Left hindlimb (tissue), 1 donor: ENCODE measurements around the gene GJD4.
A peak's percentile ranks its signal among the peaks of the same experiment; 100 is the strongest.

ENCODE experiments used
- DNase-seq: peaks from one replicate; pipeline ENCODE4 v3.0.0-alpha.2; 2018

The GJD4 gene

DNA sequence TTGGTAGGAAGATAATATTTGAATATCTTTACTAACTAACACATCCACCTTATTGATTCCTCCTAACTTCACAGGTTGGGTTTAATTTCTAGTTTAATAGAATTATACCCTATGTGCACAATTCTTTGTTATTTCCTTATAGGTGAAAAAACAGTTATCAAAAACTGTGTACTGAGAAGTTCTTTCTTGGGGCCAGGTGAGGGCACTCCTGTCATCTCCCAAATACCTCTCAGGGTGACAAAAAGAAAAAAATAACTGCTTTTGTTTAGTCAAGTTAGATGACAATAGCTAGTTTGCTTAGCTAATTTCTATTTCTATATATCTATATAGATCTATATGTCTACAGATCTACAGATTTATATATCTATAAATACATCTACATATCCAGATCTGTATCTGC, 26.9 kb downstream of the GJD4 start:
- DNase-seq: no peak

DNA sequence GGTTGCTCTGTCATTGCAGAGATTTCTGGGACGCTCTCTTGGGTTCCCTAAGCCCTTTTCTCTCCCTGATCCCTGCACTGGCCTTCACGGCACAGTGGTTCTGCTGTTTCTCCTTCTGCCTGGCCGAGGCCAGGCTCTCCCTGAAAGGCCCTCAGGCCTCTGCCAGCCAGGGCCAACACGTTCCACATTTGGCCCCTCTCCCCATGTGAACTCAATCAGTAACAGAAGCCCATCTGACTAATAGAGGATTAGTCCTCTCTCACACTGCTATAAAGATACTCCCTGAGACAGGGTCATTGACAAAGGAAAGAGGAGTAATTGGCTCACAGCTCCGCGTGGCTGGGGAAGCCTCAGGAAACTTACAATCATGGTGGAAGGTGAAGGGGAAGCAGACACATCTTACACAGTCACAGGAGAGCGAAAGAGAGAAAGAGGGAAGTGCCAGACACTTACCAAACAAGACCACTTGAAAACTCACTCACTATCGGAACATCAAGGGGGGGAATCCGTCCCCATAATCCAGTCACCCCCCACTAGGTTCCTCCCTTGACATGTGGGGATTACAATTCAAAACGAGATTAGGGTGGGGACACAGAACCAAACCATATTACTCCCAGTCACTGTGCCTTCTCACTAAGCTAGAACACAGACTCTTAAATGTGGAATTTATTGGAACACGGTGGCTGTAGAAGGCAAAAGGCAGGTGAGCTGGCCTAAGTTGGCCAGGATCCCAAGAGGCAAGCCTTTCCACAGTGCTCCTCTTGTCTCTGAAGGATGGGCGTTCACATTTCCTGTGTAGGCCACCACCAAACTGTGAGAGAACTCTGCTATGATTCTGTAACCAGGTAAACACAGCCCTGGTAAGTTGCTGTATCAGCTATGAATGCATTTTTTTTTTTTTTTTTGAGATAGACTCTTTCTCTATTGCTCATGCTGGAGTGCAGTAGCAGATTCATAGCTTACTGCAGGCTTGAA, 28.2 kb downstream of the GJD4 start:
- no peak for DNase-seq

DNA sequence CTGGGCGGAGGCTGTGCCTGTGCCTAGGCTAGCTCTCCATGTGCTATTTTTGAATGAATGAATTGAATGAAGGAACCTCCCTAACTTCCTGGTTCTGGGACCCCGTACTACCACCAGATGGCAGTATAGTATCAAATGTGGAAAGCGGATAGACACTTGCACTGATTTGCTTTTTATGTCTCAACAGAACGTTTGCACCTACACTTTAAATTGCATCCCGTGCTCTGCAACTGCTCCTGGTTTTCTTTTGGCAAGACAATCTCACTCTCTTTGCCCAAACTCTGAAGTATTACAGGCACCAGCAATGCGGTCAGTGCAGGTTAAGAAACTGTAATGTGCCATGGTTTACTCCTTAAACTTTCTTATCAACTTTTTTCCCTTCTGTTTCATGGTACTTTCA, 30.4 kb downstream of the GJD4 start:
- peak; percentile 63 for DNase-seq

DNA sequence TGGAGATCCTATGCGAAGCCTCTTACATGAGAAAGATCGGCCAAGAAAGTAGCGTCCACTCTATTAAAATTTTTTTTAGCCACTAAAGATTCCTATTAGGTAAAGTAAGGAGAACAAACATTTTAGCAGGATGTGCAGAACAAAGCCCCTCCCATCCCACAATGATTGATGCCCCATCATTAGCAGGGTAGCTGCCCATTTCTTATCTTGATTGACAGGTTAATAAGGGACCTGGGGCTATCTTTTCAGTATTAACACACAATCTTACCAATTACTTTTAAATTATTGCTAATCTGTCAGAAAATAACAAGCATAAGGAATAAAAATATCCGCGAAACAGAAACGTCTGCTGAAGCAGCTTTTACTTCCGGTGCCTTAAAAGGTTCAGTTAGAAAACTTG, 31.8 kb downstream of the GJD4 start:
- DNase-seq: no peak

DNA sequence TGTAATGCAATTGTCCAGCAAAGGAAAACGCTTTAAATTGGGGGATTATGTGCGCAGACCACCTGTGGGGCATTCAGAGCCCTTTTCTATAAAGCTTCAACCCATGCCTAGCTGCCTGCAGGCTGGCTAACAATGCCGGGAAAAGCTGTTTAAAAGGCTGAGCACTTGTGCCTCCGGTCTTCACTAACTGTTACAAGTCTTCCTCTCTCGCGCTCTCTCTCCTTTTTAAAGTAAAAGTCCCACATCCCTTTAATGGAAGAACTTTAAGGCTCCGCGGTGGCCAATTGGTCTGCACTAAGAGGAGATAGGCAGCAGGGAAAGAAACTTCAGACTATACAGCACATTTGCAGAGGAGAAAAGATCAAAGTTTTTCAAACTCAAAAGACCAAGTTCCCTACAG, 32.3 kb downstream of the GJD4 start:
- no peak for DNase-seq

DNA sequence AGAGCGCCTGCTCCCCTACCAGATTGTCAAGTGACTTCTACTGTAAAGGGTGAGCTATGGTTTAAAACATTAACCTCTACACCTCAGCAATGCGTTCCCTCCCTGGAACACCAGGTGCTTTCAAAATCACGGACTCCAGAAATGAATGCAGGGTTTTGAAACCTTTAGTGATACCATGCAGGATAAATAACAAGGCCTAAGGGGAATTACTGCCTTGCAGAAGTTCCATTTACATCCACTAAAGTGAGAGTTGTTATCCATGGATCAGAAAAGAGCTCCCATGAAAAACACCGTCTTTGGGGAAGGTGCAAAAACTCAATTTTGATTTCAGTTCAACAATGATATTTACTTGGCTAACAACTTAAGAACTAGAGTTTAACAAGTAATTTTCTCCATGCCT, 33.0 kb downstream of the GJD4 start:
- DNase-seq: no peak

DNA sequence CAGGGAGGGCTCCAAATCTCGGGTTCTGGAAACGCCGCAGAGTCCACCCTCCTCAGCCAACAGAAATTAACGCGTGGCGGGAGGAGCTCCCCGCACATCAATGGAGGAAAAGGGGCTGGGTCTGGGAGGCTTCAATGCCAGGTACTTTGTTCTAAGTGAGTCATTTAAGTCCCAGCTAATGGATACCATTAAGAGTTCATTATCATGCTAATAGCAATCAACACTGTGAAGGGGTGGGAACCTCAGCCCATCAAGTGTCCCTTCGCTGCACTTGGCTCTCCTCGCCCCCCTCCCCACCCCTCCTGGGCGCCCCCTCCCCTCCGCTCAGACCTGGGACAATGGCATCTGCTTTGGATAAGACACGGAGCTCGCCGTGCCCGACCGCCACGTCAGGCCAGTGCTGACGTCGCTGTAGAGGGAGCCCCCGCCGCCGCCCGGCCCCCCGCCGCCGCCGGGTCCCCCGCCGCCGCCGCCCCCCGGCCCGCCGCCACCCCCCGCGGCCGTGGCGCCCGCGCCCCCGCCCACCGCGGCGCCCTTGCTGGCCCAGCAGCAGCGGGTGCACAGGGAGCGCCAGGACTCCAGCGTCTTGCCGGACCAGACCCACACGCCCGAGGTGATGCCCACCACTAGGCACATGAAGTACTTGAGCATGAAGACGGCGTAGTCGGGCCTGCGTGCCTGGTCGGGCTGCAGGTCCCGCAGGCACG, 34.0 kb downstream of the GJD4 start:
- DNase-seq: no peak

DNA sequence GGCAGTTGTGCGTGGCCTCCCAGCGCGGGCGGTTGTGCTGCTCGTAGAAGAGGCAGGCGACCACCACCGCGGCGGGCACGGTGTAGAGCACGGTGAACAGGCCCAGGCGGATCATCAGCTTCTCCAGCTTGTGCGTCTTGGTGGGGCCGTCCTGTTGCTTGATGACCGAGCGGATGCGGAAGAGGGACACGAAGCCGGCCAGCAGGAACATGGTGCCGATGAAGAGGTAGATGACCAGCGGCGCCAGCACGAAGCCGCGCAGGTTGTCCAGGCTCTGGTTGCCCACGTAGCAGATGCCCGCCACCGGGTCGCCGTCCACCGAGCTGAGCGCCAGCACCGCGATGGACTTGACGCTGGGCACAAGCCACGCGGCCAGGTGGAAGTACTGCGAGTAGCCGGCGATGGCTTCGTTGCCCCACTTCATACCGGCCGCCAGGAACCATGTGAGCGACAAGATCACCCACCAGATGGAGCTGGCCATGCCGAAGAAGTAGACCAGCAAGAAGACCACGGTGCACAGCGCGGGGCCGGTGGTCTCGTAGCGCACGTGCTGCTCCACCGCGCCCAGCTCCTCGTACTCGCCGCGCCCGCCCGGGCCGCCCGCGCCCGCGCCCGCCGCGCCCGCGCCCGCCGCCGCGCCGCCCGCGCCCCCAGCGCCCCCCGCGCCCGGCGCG, 34.7 kb downstream of the GJD4 start:
- DNase-seq: peak; percentile 50

DNA sequence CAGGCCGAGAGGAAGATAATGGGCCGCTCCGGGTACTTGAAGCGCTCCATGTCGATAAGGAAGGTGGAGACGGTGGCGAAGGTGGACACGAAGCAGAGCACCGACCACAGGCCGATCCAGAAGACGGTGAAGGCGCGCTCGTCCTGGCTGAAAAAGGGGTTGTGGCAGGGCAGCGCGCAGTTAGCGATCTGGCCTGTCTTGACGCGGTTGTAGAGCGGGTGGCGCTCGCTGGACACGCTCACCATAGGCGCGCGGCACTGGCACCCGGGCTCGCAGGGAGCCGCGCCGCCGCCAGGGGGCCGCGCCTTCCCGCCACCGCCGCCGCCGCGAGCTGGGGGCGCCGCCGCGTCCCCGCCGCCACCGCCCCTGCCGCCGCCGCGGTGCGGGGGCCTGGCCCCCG, 35.3 kb downstream of the GJD4 start:
- DNase-seq: peak; percentile 76

DNA sequence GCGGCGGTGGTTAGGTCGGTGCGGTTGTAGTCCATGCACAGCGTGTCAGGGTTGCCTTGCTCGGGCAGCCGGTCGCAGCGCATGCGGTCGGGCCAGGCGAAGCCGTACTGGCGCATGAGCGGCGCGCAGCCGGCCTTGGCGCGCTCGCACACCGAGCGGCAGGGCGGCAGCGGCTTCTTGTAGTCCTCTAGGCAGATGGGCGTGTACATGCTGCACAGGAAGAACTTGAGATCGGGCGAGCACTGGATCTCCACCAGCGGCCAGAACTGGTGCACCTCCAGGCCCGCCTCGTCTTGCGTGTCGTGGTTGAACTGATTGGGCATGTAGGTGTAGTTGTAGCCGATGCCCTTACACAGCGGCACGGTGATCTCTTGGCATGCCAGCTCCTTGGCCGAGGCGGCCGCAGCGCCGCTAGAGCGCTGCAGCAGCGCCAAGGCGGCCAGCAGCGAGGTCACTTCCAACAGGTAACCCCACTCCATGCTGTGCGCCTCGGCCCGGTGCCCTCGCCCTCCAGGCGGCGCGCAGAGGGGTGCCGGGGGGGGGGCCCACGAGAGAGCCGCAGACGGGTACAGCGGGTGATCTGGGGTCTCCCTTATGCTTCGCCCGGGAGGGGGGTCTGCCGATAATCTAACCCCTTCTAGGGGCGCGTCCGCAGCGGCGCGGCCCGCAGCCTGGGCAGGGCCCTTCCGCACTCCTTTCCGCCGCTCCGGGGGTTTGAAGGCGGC, 36.0 kb downstream of the GJD4 start:
- DNase-seq: peak; percentile 81

DNA sequence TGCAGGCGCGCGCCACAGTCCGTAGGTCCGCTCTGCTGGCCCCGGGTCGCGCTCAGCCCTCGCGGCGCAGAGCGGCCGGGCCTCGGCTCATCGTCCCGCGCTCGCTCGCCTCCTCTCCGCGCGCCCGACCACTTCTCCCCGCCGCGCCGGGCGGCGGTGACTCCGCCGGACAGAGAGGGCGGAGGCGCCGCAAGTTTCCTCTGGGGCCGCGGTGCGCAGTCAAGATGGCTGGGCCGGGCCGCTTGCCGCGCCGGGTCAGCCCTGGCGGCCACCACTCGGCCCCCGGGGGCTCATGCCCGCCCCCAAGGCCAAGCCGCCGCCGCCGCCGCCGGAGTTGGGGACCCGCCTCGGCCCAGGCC, 36.5 kb downstream of the GJD4 start:
- peak; percentile 47 for DNase-seq

DNA sequence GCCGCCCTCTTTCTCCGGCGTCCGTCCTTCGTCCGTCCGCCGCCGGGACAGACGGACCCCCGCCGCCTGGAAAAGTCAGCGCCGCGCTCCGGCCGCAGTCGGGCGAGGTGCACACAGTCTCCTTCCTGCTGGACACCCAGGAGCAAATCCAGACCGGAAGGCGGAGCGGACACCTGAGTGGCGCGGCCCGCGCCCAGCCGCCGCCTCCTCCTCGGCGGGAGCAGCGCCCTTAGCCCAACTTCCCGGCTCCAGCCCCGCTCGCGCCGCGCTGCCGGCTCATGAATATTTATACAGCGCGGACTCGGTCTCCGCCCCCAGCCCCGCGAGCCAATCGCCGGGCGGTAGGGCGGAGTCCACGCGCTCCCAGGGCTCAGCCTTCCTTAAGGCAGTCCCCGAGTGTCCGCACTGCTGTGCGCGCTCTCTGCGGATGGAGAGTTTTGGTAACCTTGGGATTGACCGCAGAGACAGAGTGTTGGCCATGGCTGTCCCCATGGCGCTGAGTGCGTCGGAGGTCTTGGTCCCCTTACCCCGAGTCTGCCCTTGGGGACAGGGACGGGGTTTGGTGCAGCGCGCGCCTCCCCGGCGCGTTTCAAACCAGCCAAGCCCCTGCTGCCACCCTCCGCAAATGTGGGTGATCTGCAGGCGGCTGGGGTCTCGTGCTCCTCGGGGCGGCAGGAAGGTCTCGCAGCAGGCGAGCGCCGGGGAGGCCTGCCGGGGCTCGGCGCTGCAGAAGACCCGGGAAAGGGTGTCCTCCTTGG, 37.1 kb downstream of the GJD4 start, which contains the start of gene FZD8:
Gene FZD8 (minus strand): TSS at position 262 of the 758 bp plus-strand sequence. CDS start 867 bp downstream, outside the sequence.
- peak; percentile 95 for DNase-seq

DNA sequence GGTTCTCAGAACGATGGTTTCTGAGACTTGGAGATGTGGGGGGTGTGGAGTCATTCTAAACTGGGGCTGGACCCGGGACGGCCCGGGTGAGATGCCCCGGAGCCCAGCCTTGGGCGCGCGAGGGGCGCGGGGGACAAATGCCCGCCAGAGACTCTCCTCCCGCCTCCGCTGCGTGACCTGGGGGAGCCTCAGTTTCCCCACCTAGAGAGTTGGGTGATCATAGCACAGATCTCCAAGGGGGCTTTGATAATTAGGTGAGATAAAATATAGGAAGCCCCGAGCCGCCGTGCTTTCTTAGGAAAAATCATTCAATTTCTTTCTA, 37.6 kb downstream of the GJD4 start:
- DNase-seq: no peak

DNA sequence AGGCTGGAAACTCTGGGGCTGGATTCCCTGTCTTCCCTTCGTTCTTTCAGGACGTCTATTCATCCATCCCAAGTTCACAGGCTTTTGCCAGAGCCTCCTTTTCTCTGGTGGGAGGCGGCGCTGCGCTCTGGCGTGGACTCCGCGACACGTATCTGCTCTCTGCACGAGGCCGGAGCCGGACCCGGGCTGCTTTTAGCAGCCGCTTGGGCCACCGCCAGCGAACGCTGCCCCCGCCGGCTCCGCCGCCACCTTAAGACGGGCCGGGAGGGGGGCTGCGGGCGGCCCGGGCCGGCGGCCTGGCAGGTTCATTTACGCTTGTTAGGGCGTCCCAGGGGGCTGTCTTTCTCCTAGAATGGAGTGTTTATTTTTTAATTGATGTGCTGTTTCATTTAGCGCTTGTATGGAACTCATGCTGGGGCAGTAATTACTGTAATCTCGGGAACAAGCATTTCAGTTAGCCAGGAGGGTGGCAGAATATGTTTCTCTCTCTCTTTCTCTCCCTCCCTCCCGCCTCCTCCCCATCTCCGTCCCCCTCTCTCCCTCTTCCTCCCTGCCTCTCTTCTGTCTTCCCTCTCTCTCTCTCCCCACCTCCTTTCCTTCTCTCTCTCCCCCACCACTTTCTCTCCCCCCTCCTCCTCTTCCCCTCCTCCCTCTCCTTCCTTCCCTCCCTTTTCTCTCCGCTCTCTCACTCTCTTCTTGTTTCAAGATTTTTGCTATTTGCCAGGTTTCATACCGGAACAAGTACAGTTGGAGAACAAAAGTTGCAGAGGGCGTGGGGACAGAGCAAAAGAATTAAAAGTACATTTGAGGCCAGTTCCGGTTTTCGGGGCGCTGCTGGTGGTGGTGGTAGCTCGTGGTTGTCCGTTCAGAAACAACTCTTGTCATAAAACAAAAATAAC, 38.3 kb downstream of the GJD4 start:
- DNase-seq: peak; percentile 92

DNA sequence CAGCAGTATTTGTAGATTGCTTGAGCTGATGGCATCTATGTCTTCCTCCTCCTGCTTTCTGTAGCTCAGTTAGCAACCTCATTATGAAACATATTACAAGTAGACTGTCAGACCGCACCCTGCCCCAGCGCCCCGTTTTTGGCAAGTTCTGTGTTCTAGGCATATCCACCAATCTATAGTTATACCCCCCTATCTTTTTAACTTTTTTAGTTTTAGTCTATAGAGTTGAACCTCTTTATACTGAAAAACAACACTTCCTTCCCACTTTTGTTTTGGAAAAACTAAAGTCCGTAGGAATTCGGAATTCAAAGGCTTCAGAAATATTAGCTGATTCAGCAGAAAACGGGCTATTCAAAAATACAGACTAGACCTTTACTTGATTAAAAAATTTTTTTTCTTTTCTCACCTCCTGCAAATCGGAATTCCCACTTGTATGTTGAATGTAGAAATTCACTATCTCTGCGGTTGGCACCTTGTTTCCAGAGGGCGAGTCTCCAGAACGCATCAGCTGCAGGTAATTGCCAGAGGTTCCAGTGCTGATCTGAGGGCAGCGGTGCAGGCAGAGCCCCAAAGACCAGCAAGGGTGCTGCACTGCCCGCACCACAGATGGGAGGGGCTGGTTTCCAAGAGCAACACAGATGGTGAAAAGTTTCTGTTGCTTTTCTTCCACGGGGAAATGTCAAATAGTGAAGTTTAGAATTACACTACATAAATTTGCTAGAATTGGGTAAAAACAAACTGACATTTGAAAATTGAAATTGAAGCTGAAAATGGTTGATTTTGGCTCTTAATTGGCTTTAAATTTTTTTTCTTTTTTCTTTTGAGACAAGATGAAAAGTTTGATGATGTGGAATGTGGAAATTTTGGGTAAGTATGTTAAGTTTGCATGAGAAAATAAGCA, 39.2 kb downstream of the GJD4 start:
- peak; percentile 57 for DNase-seq

DNA sequence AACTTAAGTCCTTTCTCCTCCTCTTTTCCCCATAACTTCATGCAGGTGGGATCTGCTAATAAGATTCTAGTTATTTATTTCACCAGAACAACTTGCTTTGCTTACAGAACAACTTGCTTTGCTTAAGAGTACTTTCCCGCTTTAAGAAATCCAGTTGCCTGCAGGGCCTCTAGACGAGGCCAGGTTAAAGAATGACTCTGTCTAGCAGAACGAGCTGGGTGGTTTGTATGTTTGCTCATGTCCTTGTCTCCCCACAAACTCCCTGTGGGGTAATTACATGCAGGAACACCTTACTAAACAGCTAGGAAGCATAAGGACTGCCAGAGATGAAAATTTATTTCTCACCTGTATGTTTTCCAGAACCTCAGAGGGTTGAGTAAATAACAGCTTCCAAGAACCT, 45.8 kb downstream of the GJD4 start:
- DNase-seq: no peak

DNA sequence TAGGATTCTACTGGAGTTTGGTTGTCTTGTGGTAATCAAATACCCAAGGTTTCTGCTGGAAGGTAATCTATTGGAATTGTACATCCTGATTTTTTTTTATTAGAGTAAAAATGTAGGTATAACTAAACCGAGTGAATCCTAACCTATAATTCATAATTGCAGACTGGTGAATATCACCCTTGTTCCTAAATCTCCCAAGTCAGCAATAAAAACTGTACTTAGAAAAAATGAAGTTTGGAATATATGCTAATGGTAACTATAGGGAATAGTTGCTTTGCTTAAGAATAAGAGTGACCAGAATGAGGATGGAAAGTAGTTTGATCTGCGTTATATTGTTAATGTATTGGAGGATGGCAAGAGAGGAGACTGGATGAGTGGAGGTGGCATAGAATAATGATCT, 47.7 kb downstream of the GJD4 start:
- no peak for DNase-seq

DNA sequence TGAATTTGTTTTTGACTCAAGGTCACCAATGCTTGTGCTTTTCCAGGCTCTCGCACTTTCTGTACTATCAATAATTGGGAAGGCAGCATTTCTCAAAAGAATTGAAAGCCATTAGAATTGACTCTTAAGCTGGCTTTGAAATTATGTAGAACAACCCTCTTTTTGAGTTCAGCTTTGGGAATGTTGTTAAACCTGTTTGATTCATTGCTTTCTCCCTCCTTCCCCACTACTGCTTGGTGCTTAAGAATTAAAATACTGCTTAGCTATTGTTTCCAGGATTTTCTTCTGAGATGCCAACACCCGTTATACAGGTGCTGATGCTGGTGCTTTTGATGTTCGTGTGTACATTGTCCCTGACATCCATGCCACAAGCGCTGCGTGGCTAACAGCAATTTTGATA, 52.5 kb downstream of the GJD4 start:
- no peak for DNase-seq
